Raji (cell line): Measurements from ENCODE around the gene UST.

ENCODE experiments used
- POLR2A ChIP-seq: IDR thresholded peaks from 2 replicates; pipeline ENCODE4 v1.6.1; 2011; ENCODE audit warnings: low read depth, low read length, control low read depth; ENCODE audit not compliant: insufficient read depth

UST gene

DNA sequence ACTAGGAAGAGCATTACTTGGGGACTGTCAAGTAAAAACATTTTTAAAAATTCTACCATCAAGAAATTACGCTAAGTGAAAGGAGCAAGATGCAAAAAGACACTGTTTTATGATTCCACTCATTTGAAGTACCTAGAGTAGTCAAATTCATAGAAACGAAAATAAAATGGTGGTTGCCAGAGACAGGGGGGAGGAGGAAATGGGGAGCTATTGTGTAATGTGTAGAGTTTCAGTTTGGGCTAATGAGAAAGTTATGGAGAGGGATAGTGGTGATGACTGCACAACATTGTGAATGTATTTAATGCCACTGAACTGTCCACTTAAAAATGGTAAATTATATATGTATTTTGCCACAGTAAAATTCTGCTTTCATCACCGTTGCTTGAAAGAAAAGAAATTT, 83.8 kb downstream of the UST start:
- TF ChIP-seq POLR2A: no peak

DNA sequence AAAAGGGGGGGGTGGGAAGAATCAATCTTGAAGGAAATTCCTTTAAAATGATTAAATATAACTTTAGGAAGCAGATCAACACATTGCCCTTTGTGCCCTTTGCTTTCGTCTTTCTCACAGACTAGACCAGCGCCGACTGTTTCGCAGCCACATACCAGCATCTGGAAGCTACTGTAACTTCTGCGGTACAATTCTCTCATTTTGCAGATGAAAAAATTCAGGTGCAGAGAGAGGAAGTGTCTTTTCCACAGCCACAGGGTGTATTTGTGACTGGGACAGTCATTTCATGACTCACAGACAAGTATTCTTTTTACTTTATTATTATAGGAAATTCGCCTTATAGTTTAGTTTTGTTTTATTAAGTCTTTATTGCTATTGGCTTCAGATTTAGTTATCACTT, 84.2 kb downstream of the UST start:
- TF ChIP-seq POLR2A: no peak

DNA sequence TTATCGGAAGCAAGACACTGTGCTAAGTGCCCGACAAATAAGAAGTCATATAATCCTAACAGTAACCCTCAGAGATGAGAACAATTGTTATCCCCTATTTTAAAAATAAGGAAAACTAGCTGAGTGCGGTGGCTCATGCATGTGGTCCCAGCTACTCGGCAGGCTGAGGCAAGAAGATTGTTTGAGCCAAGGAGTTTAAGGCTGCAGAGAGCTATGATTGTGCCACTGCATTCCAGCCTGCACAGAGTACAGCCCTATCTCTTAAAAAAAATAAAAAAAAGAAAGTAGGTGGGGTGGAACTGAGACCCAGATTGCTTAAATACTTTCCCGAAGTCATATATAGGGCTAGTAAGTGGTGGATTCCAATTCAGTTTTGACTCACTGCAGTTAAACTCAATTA, 84.7 kb downstream of the UST start:
- no peak for TF ChIP-seq POLR2A

DNA sequence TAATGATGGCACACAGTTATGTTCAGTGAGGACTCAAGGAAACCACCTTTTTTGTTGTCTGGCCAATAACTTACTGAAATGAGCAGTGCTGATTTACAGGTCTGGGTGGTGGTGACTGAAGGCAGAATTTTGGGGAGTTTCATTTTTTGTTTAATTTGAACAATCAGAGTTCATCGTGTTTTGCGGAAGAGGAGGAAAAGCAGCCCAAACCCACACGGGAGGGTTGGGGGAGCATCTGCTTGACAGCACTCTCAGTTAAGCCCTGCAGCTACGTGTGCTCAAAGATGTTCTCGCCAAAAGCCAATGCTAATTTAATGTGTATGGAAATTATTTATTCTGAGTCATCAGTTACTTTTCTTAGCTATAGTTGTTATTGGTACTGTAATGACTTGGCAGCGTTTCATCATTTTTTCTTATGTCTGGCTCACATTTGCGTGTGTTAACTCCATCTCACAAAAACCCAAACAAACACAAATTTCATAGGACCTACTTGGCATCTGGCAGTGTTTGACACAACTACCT, 89.2 kb downstream of the UST start:
- no peak for TF ChIP-seq POLR2A

GRCh38 chr6:148836751-148837150, 89.9 kb downstream of the UST start:
- no peak for TF ChIP-seq POLR2A

DNA sequence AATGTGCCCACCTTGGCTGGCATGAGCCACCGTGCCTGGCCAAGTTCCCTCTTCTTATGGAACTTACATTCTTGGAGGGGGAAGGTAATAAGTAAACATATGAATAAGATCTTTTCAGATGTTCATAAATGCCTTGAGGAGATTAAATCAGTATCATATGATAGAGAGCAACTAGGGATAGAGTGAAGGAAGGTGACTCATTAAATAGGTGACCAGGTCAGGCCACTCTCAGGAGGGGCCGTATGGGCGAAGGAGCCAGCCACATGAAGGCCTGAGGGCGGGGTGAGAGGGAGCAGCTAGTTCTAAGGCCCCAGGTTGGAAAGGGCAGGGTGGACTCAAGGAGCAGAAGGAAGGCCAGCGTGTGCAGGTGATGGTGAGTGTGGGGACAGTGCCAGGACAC, 91.1 kb downstream of the UST start:
- TF ChIP-seq POLR2A: no peak

- no peak for TF ChIP-seq POLR2A
These were observed 92.2 kb downstream of the UST start for GRCh38 chr6:148839044-148839443.

DNA sequence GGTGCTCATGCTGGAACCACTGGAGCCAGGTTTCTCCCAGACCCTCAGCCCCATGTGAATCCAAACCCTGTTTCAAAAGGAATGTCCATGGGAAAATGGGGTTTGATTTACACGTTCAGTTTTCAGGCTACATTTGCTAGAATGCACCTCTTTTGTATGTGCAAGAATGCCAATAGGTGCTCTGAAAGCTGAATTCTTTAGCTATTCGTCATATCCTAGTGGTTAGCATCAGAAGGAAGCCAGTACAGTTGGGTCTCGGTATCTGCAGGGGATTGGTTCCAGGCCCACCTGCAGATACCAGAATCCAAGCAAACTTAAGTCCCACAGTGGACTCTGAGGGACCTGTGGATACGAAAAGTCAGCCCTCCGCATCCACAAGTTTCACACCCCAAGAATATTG, 93.4 kb downstream of the UST start:
- TF ChIP-seq POLR2A: no peak

GRCh38 chr6:148842296-148843019, 95.6 kb downstream of the UST start:
- TF ChIP-seq POLR2A: no peak

- no peak for TF ChIP-seq POLR2A
These were observed 98.6 kb downstream of the UST start for GRCh38 chr6:148845464-148845863.

DNA sequence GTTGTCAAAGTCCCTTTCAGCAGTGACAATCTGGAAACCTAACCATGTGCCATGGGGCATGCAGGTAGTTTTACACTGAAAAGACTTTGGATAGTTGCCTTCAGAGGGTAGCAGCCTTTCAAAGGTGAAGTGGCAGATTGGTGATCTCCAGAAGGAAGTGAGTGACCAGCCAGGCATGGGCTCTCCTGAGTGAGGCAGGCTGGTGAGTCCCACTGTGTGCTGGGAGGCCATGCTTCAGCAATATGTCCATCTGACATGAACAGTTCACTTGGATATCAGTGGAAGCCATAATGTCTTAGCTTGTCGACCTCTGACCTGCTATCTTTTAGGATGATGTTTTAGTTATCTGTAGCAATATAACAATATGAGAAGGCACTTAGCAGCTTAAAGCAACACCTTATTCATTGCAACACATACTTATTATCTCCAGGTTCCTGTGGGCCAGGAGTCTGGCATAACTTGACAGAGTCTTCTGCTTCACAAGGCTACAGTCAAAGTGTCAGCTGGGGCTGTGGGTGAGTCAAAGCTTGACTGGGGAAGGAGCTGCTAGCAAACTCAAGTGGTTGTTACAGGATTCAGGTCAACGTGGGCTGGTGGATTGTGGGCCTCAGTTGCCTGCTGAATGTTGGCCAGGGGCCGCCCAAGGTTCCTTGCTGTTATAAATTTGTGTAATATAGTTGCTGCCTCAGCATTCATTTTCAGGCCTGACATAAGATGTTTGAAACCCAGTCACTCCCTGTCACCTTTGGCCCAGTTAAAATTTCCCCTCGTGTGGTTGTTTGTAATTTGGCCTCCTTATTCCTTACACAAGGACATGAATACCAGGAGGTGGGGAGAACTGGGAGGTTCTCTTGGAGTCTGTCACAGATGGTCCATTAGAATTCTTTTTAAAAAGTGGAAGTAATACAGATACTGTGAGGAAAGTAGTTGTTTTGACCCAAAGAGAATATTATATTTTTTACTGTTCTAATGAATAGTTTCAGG, 100.2 kb downstream of the UST start:
- TF ChIP-seq POLR2A: no peak

DNA sequence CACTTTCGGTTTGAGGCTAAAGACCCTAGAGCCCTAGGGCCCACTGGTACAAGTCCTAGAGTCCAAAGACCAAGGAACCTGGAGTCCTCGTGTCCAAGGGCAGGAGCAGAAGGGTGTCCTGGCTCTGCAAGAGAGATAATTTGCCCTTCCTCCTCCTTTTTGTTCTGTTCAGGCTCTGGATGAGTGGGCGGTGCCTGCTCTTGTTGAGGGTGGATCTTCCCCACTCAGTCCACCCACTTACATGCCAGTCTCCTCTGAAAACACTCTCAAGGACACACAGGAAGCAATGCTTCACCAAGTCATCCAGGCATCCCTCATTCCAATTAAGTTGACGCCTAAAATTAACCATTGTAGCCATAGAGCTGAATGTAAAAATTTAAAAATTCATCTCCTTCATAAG, 102.1 kb downstream of the UST start:
- TF ChIP-seq POLR2A: no peak

DNA sequence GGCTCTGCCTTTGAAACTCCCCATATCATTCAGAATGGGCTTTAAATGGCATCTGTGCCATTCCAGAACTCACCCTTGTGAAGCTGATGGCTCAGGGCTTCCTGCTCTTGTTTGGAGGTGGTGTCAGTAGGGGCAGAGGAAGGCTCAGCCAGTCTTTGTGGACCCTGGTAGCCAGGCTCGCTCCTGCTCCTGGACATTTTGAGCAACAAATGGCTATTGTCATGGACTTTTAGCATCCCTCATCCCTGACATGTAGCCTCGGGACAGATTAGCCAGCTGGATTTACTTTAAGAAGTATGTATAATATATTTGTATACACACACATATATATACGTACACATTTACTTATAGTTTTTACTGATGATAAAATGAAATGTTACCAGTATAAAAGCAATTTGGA, 104.1 kb downstream of the UST start:
- TF ChIP-seq POLR2A: no peak

GRCh38 chr6:148851683-148852556, 105.1 kb downstream of the UST start:
- TF ChIP-seq POLR2A: no peak

DNA sequence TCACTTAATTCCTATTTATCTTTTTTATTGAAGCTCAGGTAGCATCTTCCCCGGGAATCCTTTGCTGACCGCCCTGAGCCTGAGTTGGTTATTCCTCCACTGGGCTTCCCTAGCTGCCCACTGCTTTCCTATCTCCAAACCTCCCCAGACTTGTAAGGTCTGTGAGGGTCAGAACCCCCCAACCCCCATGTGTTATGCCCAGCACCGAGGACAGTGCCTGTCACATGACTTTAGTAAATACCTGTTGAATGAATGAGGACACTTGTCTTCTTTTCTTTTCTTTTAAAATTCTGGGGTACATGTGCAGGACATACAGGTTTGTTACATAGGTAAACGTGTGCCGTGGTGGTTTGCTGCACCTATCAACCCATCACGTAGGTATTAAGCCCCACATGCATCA, 105.9 kb downstream of the UST start:
- TF ChIP-seq POLR2A: no peak
